Retinal pigment epithelial cell (primary cell): ENCODE results near the gene CNTNAP2.
A peak's percentile ranks its signal among the peaks of the same experiment; 100 is the strongest.

Experiments
- DNase-seq: peaks from one replicate; pipeline ENCODE4 v3.0.0-alpha.2; 2010; ENCODE audit warnings: low read depth
- H3K4me3 ChIP-seq: 2 replicates; pipeline ENCODE4 v1.5.1; 2011; ENCODE audit warnings: mild to moderate bottlenecking, low read length, control low read depth, moderate library complexity
- TF ChIP-seq, protein P1 (sequence below): conservative IDR thresholded peaks from 2 replicates; pipeline ENCODE4 v1.5.1; 2011; ENCODE audit warnings: low read depth, low read length, control low read depth, inconsistent platforms

Gene CNTNAP2

DNA sequence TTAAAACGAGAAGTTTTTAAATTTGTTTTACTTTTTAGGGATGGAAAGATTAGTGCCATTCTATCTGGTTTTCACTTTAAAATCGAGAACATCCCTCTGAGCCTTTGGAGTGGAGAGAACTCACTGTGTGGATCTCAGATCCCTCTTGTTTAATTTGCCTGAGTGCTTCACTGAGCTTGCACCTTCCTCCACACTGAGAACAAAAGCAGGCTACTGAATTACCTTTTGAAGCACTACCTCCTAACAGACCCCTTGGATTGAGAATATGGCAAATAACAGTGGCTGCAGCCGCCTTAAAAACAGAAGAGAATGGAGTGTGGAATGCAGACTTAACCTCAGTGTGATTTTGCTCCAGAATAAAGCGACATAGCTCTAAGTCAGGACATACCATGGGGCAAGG is 204.7 kb downstream of the CNTNAP2 start:
- TF ChIP-seq, protein P1, sequence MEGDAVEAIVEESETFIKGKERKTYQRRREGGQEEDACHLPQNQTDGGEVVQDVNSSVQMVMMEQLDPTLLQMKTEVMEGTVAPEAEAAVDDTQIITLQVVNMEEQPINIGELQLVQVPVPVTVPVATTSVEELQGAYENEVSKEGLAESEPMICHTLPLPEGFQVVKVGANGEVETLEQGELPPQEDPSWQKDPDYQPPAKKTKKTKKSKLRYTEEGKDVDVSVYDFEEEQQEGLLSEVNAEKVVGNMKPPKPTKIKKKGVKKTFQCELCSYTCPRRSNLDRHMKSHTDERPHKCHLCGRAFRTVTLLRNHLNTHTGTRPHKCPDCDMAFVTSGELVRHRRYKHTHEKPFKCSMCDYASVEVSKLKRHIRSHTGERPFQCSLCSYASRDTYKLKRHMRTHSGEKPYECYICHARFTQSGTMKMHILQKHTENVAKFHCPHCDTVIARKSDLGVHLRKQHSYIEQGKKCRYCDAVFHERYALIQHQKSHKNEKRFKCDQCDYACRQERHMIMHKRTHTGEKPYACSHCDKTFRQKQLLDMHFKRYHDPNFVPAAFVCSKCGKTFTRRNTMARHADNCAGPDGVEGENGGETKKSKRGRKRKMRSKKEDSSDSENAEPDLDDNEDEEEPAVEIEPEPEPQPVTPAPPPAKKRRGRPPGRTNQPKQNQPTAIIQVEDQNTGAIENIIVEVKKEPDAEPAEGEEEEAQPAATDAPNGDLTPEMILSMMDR = no peak

DNA sequence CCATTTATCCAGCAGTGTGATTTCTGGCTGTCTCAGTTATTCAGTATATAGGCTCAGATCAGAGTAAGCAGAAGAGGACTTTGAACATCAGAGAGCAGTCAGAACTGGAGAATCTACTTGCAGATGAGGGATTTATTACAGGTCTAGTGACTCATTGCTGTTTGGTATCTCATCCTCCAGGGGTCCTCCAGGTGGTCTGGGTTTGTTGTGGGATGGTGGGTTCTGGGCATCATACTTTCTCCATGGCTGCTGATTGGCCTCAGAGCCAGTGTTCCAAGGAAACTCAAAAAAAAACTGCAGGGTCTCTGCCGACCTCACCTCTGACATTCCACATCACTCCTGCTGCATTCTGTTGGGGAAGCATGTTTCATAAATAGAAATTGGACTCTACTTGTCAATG is 214.8 kb downstream of the CNTNAP2 start:
- TF ChIP-seq, protein P1 = no peak
- no peak for DNase-seq
- no peak overlapping the region for H3K4me3 ChIP-seq

More for the DNA sequence above, 204.7 kb downstream of the CNTNAP2 start:
- no peak overlapping the region for H3K4me3 ChIP-seq
- DNase-seq = no peak

DNA sequence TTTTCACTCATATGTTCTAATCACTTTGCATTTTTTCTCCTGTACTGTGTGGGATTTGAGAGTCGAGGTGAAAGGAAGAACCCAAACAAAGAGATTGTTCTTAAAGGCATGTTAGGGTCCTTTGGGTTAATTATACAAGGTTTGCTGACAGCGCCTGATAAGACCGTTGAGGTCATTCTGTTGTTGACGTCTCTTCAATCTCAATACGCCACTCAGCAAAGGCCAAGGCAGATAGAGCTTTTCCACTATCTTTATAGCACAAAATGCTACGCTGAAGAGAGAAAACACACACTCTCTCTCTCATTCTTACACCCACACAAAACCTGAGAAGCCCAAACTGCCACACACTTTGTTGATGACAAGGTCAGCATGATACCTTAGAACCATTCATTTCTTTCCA is 228.7 kb downstream of the CNTNAP2 start:
- TF ChIP-seq, protein P1 = no peak
- no peak overlapping the region for H3K4me3 ChIP-seq
- no peak for DNase-seq

DNA sequence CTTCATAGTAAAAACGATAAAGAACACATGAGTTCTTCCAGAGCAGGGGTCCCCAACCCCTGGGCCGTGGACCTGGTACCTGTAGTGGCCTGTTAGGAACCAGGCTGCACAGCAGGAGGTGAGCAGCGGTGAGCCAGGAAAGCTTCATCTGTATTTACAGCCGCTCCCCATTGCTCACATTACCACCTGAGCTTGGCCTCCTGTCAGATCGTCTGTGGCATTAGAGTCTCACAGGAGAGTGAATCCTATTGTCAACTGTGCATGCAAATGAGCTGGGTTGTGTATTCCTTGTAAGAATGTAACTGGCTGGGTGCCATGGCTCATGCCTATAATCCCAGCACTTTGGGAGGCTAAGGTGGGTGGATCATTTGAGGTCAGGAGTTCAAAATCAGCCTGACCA is 229.5 kb downstream of the CNTNAP2 start:
- TF ChIP-seq, protein P1 = no peak
- no peak for DNase-seq
- no peak overlapping the region for H3K4me3 ChIP-seq

DNA sequence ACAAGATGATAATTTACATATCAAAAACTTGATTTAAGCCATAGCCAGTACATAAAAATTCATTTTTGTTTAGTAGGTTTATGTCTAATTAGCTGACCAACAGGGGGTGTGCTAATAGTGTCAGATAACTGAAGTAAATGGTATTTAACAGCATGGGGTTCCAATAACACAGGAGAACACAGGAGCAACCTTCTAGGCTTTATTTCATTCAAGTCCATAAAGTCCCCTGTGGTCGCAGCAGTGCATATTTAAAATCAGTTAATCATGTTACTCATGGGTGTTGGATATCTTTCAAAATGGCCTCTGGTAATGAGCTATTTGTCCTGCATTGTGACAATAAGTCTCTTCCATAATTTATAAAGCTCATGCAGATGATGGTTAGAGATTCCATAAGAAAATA is 238.6 kb downstream of the CNTNAP2 start:
- no peak for DNase-seq
- no peak overlapping the region for H3K4me3 ChIP-seq
- TF ChIP-seq, protein P1 = no peak

DNA sequence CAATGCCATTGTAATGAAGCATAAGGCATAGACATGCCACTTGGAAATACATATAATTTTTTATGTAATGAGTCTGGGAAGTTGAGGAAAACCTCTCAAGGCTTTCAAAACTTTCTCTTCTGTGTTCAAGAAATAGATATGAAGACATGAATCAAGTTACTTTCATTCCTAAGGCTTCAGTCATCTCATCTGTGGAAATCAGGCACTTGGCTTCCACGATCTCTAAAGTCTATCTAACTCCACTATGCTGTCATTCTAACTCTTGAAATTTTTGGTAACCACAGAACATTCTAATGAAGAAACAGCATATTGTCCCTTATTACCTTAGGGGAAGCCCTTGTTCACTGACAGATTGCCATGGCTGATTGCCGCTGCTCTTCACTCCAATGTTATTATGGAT is 242.6 kb downstream of the CNTNAP2 start:
- H3K4me3 ChIP-seq = no peak overlapping the region
- TF ChIP-seq, protein P1 = no peak
- DNase-seq = no peak

DNA sequence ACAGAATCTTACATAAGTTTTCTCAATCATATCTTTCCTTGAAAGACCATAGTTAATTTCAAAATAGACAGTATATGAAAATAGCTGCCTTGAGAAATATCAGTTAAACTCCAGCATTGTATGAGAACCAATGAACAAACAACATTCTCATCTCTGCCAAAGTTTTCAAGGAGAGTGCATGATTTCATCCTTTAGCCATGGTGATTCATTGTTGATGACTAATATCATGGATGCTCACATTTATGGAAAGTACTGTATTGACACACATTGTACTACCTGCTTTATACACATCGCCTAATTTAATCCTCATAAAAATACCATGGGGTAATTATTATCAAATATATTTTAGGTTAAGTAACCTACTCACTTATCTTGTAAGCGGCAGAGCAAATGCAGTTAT is 250.3 kb downstream of the CNTNAP2 start:
- TF ChIP-seq, protein P1 = no peak
- H3K4me3 ChIP-seq = no peak overlapping the region
- peak; percentile 9 for DNase-seq
